A549 (cell line): ENCODE results near the gene ABCC1. TPM values are rescaled to one million over a fixed set of nuclear protein-coding genes. Genes with fewer than 3 reads are reported as not detected.

Experiments
- ATAC-seq, 2 experiments: fragments of 200-7000 bp in 1 of 2; fragments of >200 bp in 1 of 2; cut with Nextera tagmentation in 1 of 2; cut with Tn5 transposase in 1 of 2; 3 replicates each; pipeline versions ENCODE4 v1.8.0 to v1.9.1; 2018 to 2020; ENCODE audit warnings: mild to moderate bottlenecking in 1 of 2, moderate library complexity in 1 of 2
- CTCF ChIA-PET: fragments of 300-600 bp; sonication (Branson Sonifier 250); formaldehyde crosslinking; extraction: SDS; loops from one replicate; lab custom pipeline; 2021; ENCODE audit warnings: antibody characterized with exemption, inconsistent platforms; lab: Yijun Ruan, JAX
- POLR2A ChIA-PET: fragments of 350-600 bp; formaldehyde crosslinking; extraction: SDS; loops from one replicate; lab custom pipeline; 2021; ENCODE audit warnings: antibody characterized with exemption, inconsistent platforms; lab: Yijun Ruan, JAX
- DNase-seq, 2 experiments: peaks; one replicate each; pipeline versions ENCODE4 v3.0.0 to v3.0.0-alpha.2; 2011 to 2016; ENCODE audit warnings: low read depth in 1 of 2, low spot score in 1 of 2
- FAIRE-seq: peaks from 2 replicates; lab custom pipeline; 2011; peaks lifted over from hg19 to GRCh38; lab: Jason Lieb, UNC
- H3K27ac ChIP-seq, 2 experiments: fragments of >200 bp; sonication (Bioruptor Twin); formaldehyde crosslinking; 3 replicates each; pipeline ENCODE4 v1.5.1; 2016 to 2017
- H3K4me1 ChIP-seq: fragments of >200 bp; sonication (Bioruptor Twin); formaldehyde crosslinking; 3 replicates; pipeline ENCODE4 v1.6.1; 2016
- H3K4me2 ChIP-seq: fragments of >200 bp; sonication (Bioruptor Twin); formaldehyde crosslinking; 3 replicates; pipeline ENCODE4 v1.6.1; 2016
- H3K4me3 ChIP-seq: fragments of >200 bp; sonication (Bioruptor Twin); formaldehyde crosslinking; 3 replicates; pipeline ENCODE4 v1.5.1; 2016
- H3K9me3 ChIP-seq: fragments of >200 bp; sonication (Bioruptor Twin); formaldehyde crosslinking; 3 replicates; pipeline ENCODE4 v1.6.1; 2016
- CEBPB ChIP-seq, 2 experiments: fragments of >200 bp in 1 of 2; sonication (Bioruptor Twin) in 1 of 2; formaldehyde crosslinking in 1 of 2; IDR thresholded peaks; 2 replicates each; pipeline ENCODE4 v1.6.1; 2012 to 2016
- EP300 ChIP-seq, 2 experiments: fragments of >200 bp; sonication (Bioruptor Twin); formaldehyde crosslinking; IDR thresholded peaks; 2 replicates in 1 of 2; 3 replicates in 1 of 2; pipeline ENCODE4 v1.6.1; 2016 to 2017
- FOSL2 ChIP-seq, 2 experiments: fragments of 450-650 bp in 1 of 2; fragments of >200 bp in 1 of 2; sonication (Bioruptor Twin) in 1 of 2; formaldehyde crosslinking; IDR thresholded peaks; 2 replicates each; pipeline versions ENCODE4 v1.5.0 to v1.6.1; 2016 to 2020; ENCODE audit warnings: mild to moderate bottlenecking in 1 of 2, moderate library complexity in 1 of 2
- HES2 ChIP-seq: fragments of >200 bp; sonication (Bioruptor Twin); formaldehyde crosslinking; IDR thresholded peaks from 2 replicates; pipeline ENCODE4 v1.6.1; 2016
- HEYL ChIP-seq: fragments of 250-450 bp; sonication (Bioruptor Pico); IDR thresholded peaks from 2 replicates; pipeline ENCODE4 v1.8.0; 2021; ENCODE audit warnings: mild to moderate bottlenecking, moderate library complexity
- HMGXB4 ChIP-seq: fragments of 250-450 bp; sonication (Bioruptor Pico); IDR thresholded peaks from 2 replicates; pipeline ENCODE4 v1.5.0; 2021; ENCODE audit warnings: mild to moderate bottlenecking, moderate library complexity, borderline replicate concordance
- HOXA7 ChIP-seq: fragments of 250-450 bp; sonication (Bioruptor Pico); IDR thresholded peaks from 2 replicates; pipeline ENCODE4 v1.5.0; 2020; ENCODE audit warnings: mild to moderate bottlenecking, moderate library complexity
- KDM1A ChIP-seq: fragments of 200-600 bp; sonication (generic); IDR thresholded peaks from 2 replicates; pipeline ENCODE4 v1.6.1; 2016; ENCODE audit warnings: low read depth, mild to moderate bottlenecking
- KDM5A ChIP-seq: fragments of 200-600 bp; sonication (generic); IDR thresholded peaks from 2 replicates; pipeline ENCODE4 v1.6.1; 2016; ENCODE audit warnings: antibody characterized with exemption, mild to moderate bottlenecking
- NFE2L2 ChIP-seq: fragments of 150-350 bp; conservative IDR thresholded peaks from 2 replicates; pipeline ENCODE4 v1.6.1; 2014; ENCODE audit warnings: low read length
- PBX3 ChIP-seq: IDR thresholded peaks from 2 replicates; pipeline ENCODE4 v1.6.1; 2012
- POLR2AphosphoS2 ChIP-seq: conservative IDR thresholded peaks from 2 replicates; pipeline ENCODE4 v1.6.1; 2012; ENCODE audit warnings: low read length, improper control_type of control experiment, inconsistent platforms
- SMC3 ChIP-seq: fragments of >200 bp; sonication (Bioruptor Twin); formaldehyde crosslinking; IDR thresholded peaks from 3 replicates; pipeline ENCODE4 v1.6.1; 2018; ENCODE audit warnings: inconsistent platforms
- TP53 ChIP-seq: fragments of 250-450 bp; sonication (Bioruptor Pico); IDR thresholded peaks from 2 replicates; pipeline ENCODE4 v1.5.0; 2021; ENCODE audit warnings: mild to moderate bottlenecking, moderate library complexity
- ZFP36 ChIP-seq: fragments of 450-650 bp; IDR thresholded peaks from 2 replicates; pipeline ENCODE4 v1.6.1; 2014; ENCODE audit warnings: borderline replicate concordance; ENCODE audit not compliant: partially characterized antibody
- WGBS: methylation state at CpG from one replicate; pipeline ENCODE4 v1.1.6; 2017; ENCODE audit errors: missing lambda C conversion rate; 5-methylcytosine and 5-hydroxymethylcytosine counted together
- polyA plus RNA-seq, 4 experiments: library from polyadenylated mRNA; depleted of rRNA in 3 of 4; stranded (reverse); fragments of >200 nt; fragmentation: RNase III in 1 of 4; extraction: RNeasy Plus Mini Kit Qiagen cat#74134 plus additional on column Dnase treatment in 1 of 4; gene quantifications; 2 replicates in 3 of 4; 3 replicates in 1 of 4; pipeline ENCODE4 v1.2.3, GENCODE V29; 2011 to 2017

ABCC1 gene
- polyA plus RNA-seq, 2 of the 4 experiments (the other 2 are of a cell fraction): 56.5 to 93.8 TPM

GRCh38 chr16:16032271-16032979 lies 83.0 kb downstream of the ABCC1 start (continued):
- TF ChIP-seq PBX3: no peak

GRCh38 chr16:16033208-16033717 lies 83.8 kb downstream of the ABCC1 start:
- 68% methylated on average over 7 of the region's 9 CpGs for WGBS
- H3K4me1 ChIP-seq: peaks cover 19% of the 10 kb centered on the region
- no peak overlapping the region for H3K4me2 ChIP-seq
- POLR2A ChIA-PET: no interaction called here
- no peaks in the 10 kb centered on the region for H3K9me3 ChIP-seq
- TF ChIP-seq FOSL2 (IDR thresholded peaks at IDR 0.05) (no peak), FOSL2 (CRISPR knock-in tag; IDR thresholded peaks at IDR 0.05) (no peak), TP53 (CRISPR knock-in tag) (no peak)
- TF ChIP-seq, all 56 proteins: peak for 0
- Histone ChIP-seq H3K27ac (peak overlapping the region in 1 of 2 experiments; percentile 34; a peak in 1 of 6 replicates), H3K4me3 (no peak overlapping the region)
- DNase-seq (no peak), ATAC-seq (peak in 1 of 2 experiments; percentile 18; a peak in 2 of 6 replicates), FAIRE-seq (no peak)
- CTCF ChIA-PET: interaction anchor here (0.7 to 1.6 kb wide), 8 partner anchors 9 to 160 kb away, joined by 3 to 5 read pairs (median 3); no protein-coding TSS in a partner anchor

- no peak for TF ChIP-seq KDM5A
- no peak for TF ChIP-seq KDM1A
- no peak for TF ChIP-seq SMC3
- TF ChIP-seq HEYL (CRISPR knock-in tag): no peak
- TF ChIP-seq HOXA7 (CRISPR knock-in tag): no peak
- no peak for TF ChIP-seq NFE2L2
- TF ChIP-seq CEBPB (IDR thresholded peaks at IDR 0.05): no peak
- no peak for TF ChIP-seq HMGXB4 (CRISPR knock-in tag)
- TF ChIP-seq ZFP36: no peak
- no peak for TF ChIP-seq EP300 (IDR thresholded peaks at IDR 0.05)
- TF ChIP-seq HES2: no peak
- TF ChIP-seq POLR2AphosphoS2: no peak
- no peak for TF ChIP-seq PBX3
- no peaks in the 10 kb centered on the region for H3K9me3 ChIP-seq
- ChIA-PET CTCF (interaction anchor here (1.4 to 2.1 kb wide), 2 partner anchors 9 kb away, joined by 4 to 11 read pairs; no protein-coding TSS in a partner anchor), POLR2A (no interaction called here)
- H3K4me1 ChIP-seq: no peaks in the 10 kb centered on the region
- WGBS: 96% methylated on average over 8 of the region's 8 CpGs
- no peak overlapping the region for H3K4me2 ChIP-seq
- DNase-seq (no peak), ATAC-seq (no peak), FAIRE-seq (no peak)
- no peak overlapping the region for H3K4me3 ChIP-seq
- peak overlapping the region in 1 of 2 experiments; percentile 62; a peak in 3 of 6 replicates for H3K27ac ChIP-seq
Measured at GRCh38 chr16:16036359-16036792, 87.0 kb downstream of the ABCC1 start.
